Mucosa of descending colon (tissue), 3 donors: Measurements from ENCODE around the gene TAS2R41. TPM values are rescaled to one million over a fixed set of nuclear protein-coding genes. Genes with fewer than 3 reads are reported as not detected.

Experiments used
- ATAC-seq: fragments of 200-7000 bp; cut with Tn5 transposase; one replicate; pipeline ENCODE4 v1.9.1; 2020; ENCODE audit warnings: mild to moderate bottlenecking, moderate library complexity
- DNase-seq, 3 donors: peaks; one replicate each; pipeline ENCODE4 v3.0.0-alpha.2; 2020
- H3K36me3 ChIP-seq: fragments of 200-600 bp; one replicate; pipeline ENCODE4 v1.8.0; 2021; ENCODE audit warnings: low read depth, mild to moderate bottlenecking
- H3K4me1 ChIP-seq: fragments of 200-600 bp; one replicate; pipeline ENCODE4 v1.8.0; 2021; ENCODE audit warnings: low read depth, mild to moderate bottlenecking
- H3K4me3 ChIP-seq: fragments of 200-600 bp; one replicate; pipeline ENCODE4 v1.8.0; 2021; ENCODE audit warnings: mild to moderate bottlenecking
- H3K9me3 ChIP-seq: fragments of 200-600 bp; one replicate; pipeline ENCODE4 v1.8.0; 2021; ENCODE audit warnings: mild to moderate bottlenecking
- CTCF ChIP-seq: fragments of 200-600 bp; IDR thresholded peaks from one replicate; pipeline ENCODE4 v1.8.0; 2022; ENCODE audit warnings: antibody characterized with exemption, mild to moderate bottlenecking
- intact Hi-C, 2 donors: fragments of 100-400 bp; cut with DNase I in 1 of 2; cut with micrococcal nuclease in 1 of 2; formaldehyde crosslinking; loops; one replicate each; pipeline versions ENCODE4 v1.11.0 to v1.11.1; 2022; cut with DNase I, micrococcal nuclease
- total RNA-seq, 3 donors: library from RNA; stranded (reverse); fragmentation: NEBNext Ultra II Directional in 2 of 3; extraction: Animal tissue kit (Norgen Biotek cat#: 25700) in 2 of 3; gene quantifications; one replicate each; pipeline versions ENCODE4 v1.2.1 to v1.2.4, GENCODE V29; 2021 to 2023
- donor health status: DM: no; HTN: no; CAD: no; lungs with moderate emphysema.
- donor health status: DM: no; HTN: no; CAD: no.
- donor health status: DM: no; HTN: yes; CAD: no.

The TAS2R41 gene
- total RNA-seq, 3 donors from 2014 or later = 0.34 TPM; not detected in 2

DNA sequence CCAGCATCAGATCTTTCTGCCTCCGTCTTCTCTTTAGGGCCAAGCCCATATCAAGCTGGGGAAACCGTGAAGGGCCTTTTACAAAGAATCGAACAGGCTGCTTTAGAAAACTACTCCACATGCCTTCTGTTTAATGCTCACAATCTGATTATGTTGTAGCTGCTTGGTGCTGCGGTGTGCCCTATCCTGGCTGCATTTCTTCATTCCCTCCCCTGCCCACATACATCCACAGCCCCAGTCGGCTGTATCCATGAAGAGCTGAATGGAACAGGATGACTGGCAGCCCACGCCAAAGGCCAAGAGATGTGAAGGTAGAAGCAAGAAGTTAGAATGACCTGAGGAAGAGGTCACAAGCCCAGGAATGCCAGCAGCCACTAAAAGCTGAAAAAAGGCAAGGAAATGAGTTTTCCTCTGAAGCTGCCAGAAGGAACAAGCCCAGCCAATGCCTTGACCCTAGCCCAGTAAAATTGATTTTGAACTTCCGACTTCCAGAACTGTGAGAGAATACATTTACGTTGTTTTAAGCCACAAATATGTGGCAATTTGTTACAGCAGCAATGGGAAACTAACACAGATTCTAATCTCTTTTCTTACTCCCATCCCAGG lies 22.2 kb downstream of the TAS2R41 start:
- DNase-seq = no peak
- Histone ChIP-seq H3K4me3 (no peak overlapping the region), H3K9me3 (no peaks in the 10 kb centered on the region), H3K36me3 (no peaks in the 10 kb centered on the region), H3K4me1 (no peaks in the 10 kb centered on the region)
- no peak for ATAC-seq
- no peak for TF ChIP-seq CTCF
- intact Hi-C loops = no loop called here

GRCh38 chr7:143503261-143503660 lies 25.6 kb downstream of the TAS2R41 start:
- no peak for TF ChIP-seq CTCF
- H3K4me1 ChIP-seq = no peaks in the 10 kb centered on the region
- no peaks in the 10 kb centered on the region for H3K36me3 ChIP-seq
- no peak for ATAC-seq
- H3K4me3 ChIP-seq = no peak overlapping the region
- intact Hi-C loops = no loop called here
- DNase-seq = no peak
- no peaks in the 10 kb centered on the region for H3K9me3 ChIP-seq

DNA sequence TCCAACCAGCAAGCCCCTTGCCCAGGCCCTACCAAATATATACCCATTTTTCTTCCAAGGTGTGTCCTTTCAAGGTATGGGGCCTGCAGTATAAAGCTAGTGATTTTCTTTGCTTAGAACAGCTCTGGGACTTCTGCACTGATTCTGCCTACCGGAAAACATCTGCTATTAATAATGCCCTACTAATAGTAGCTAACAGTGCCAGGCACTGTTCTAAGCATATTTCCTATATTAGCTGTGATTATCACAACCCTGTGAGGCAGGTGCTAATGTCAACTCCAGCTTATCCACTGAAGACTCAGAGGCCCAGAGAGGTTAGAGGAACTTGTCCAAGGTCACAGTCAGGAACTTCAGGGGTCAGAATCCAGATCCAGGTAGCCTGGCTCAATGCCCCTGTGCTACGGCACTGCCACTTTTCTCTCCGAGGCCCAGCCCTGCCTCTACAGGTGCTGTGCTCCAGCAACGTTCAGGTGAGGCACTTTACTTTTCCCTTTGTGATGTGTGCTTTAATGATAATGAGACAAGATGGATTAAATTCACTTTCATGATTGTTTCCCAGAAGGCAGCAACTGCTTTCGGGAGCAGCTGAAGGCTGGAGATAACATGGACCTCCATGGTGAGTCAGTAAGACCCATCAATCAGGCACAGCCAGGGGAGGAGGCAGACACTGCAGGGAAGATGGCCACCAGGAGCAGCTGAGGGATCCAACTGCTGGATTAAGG lies 26.7 kb downstream of the TAS2R41 start:
- no peak for TF ChIP-seq CTCF
- Histone ChIP-seq H3K4me3 (no peak overlapping the region), H3K4me1 (no peaks in the 10 kb centered on the region), H3K36me3 (no peaks in the 10 kb centered on the region), H3K9me3 (no peaks in the 10 kb centered on the region)
- DNase-seq (no peak), ATAC-seq (no peak)
- intact Hi-C loops = no loop called here

DNA sequence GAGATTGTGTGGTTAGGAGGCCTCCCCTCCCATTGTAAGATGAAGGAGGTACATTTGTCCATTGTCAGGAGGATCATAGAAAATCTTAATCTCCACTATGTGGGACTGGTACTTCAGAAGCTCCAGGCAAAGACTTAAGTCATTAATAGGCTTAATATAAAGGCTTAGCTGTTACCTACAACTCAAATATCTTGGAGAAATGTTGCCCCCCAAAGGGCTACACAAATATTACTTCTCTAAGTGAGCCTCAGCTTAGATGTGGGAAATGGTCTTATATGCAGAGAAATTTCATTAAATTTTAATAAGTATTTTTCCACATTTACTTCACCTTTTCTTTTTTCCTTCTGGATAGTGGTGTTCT lies 27.2 kb downstream of the TAS2R41 start:
- TF ChIP-seq CTCF = no peak
- ATAC-seq (no peak), DNase-seq (no peak)
- H3K36me3 ChIP-seq = no peaks in the 10 kb centered on the region
- intact Hi-C loops = no loop called here
- no peaks in the 10 kb centered on the region for H3K9me3 ChIP-seq
- H3K4me1 ChIP-seq = no peaks in the 10 kb centered on the region
- H3K4me3 ChIP-seq = no peak overlapping the region

DNA sequence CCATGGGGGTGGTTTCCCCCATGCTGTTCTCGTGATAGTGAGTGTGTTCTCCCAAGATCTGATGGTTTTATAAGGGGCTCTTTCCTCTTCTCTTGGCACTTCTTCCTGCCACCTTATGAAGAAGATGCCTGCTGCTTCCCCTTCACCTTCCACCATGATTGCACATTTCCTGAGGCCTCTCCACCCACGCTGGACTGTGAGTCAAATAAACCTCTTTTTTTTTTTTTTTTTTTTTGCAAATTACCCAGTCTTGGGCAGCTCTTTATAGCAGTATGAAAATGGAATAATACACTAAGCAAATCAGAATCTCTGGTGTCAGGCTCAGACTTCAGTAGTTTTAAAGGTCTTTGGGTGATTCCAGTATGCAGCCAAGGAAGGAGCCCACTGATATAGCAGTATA lies 28.2 kb downstream of the TAS2R41 start:
- Histone ChIP-seq H3K36me3 (no peaks in the 10 kb centered on the region), H3K9me3 (no peaks in the 10 kb centered on the region), H3K4me1 (no peaks in the 10 kb centered on the region), H3K4me3 (no peak overlapping the region)
- intact Hi-C loops = no loop called here
- DNase-seq = no peak
- ATAC-seq = no peak
- no peak for TF ChIP-seq CTCF
